Neural cell (in vitro differentiated cells): ENCODE measurements around the gene ARPIN. TPM values are rescaled to one million over a fixed set of nuclear protein-coding genes. Genes with fewer than 3 reads are reported as not detected.

Source experiments
- H2AFZ ChIP-seq: fragments of 200-600, 300-800 bp; sonication (generic), shearing (Covaris generic); 2 replicates; pipeline ENCODE4 v1.6.0; 2014; ENCODE audit warnings: low read depth, mild to moderate bottlenecking, antibody characterized with exemption, low read length, moderate library complexity
- H3F3A ChIP-seq: fragments of 200-600 bp; shearing (Covaris generic); 2 replicates; pipeline ENCODE4 v1.6.1; 2016; ENCODE audit warnings: mild to moderate bottlenecking, moderate library complexity, mixed read lengths, antibody characterized with exemption, low read length; ENCODE audit not compliant: insufficient read depth, poor library complexity, severe bottlenecking
- H3K27ac ChIP-seq: fragments of 200-600, 300-800 bp; sonication (generic), shearing (Covaris generic); 2 replicates; pipeline ENCODE4 v1.5.1; 2014; ENCODE audit warnings: mild to moderate bottlenecking, low read length, moderate library complexity
- H3K27me3 ChIP-seq: fragments of 300-800, 200-600 bp; sonication (generic), shearing (Covaris generic); 2 replicates; pipeline ENCODE4 v1.6.0; 2014; ENCODE audit warnings: mild to moderate bottlenecking, low read depth, low read length, moderate library complexity; ENCODE audit not compliant: insufficient read depth
- H3K36me3 ChIP-seq: fragments of 300-800, 200-600 bp; sonication (generic), shearing (Covaris generic); 2 replicates; pipeline ENCODE4 v1.5.1; 2014; ENCODE audit warnings: mild to moderate bottlenecking, antibody characterized with exemption, low read length, moderate library complexity; ENCODE audit not compliant: insufficient read depth
- H3K4me2 ChIP-seq: fragments of 300-800, 200-600 bp; sonication (generic), shearing (Covaris generic); 2 replicates; pipeline ENCODE4 v1.6.0; 2014; ENCODE audit warnings: mild to moderate bottlenecking, low read length
- H3K4me3 ChIP-seq: fragments of 300-800, 200-600 bp; sonication (generic), shearing (Covaris generic); 2 replicates; pipeline ENCODE4 v1.5.1; 2014; ENCODE audit warnings: mild to moderate bottlenecking, low read length, moderate library complexity
- H3K79me2 ChIP-seq: fragments of 200-600 bp; shearing (Covaris generic); replicated peaks from 2 replicates; pipeline ENCODE4 v1.6.0; 2014; ENCODE audit warnings: mild to moderate bottlenecking, low read length, moderate library complexity; ENCODE audit not compliant: insufficient read depth
- H3K9ac ChIP-seq: fragments of 300-800, 200-600 bp; sonication (generic), shearing (Covaris generic); 2 replicates; pipeline ENCODE4 v1.6.1; 2016; ENCODE audit warnings: mild to moderate bottlenecking, low read length, mixed read lengths
- H3K9me2 ChIP-seq: fragments of 200-600 bp; shearing (Covaris generic); 2 replicates; pipeline ENCODE4 v1.6.1; 2016; ENCODE audit warnings: mild to moderate bottlenecking, low read length, mixed read lengths; ENCODE audit not compliant: insufficient read depth
- H3K9me3 ChIP-seq: fragments of 200-600, 300-800 bp; sonication (generic), shearing (Covaris generic); 2 replicates; pipeline ENCODE4 v1.6.1; 2016; ENCODE audit warnings: mild to moderate bottlenecking, mixed run types, low read length, moderate library complexity, mixed read lengths
- H4K20me1 ChIP-seq: fragments of 200-600 bp; shearing (Covaris generic); 2 replicates; pipeline ENCODE4 v1.6.1; 2016; ENCODE audit warnings: mild to moderate bottlenecking, mixed run types; ENCODE audit not compliant: insufficient read depth
- CTCF ChIP-seq: fragments of 450-650 bp; IDR thresholded peaks from 2 replicates; pipeline ENCODE4 v1.5.1; 2014; ENCODE audit warnings: antibody characterized with exemption, mild to moderate bottlenecking, moderate library complexity; ENCODE audit not compliant: poor library complexity, severe bottlenecking
- EP300 ChIP-seq: fragments of 450-650 bp; conservative IDR thresholded peaks from 2 replicates; pipeline ENCODE4 v1.6.1; 2014; ENCODE audit warnings: antibody characterized with exemption, mild to moderate bottlenecking, moderate library complexity; ENCODE audit not compliant: poor library complexity, severe bottlenecking
- EZH2 ChIP-seq: fragments of 200-600, 300-800 bp; shearing (Covaris generic), sonication (generic); IDR thresholded peaks from 2 replicates; pipeline ENCODE4 v1.6.1; 2014; ENCODE audit warnings: antibody characterized with exemption, low read length, borderline replicate concordance, mild to moderate bottlenecking; ENCODE audit not compliant: insufficient read depth, poor library complexity, severe bottlenecking
- MXI1 ChIP-seq: fragments of 450-650 bp; conservative IDR thresholded peaks from 2 replicates; pipeline ENCODE4 v1.6.1; 2014; ENCODE audit warnings: antibody characterized with exemption, mild to moderate bottlenecking; ENCODE audit not compliant: poor library complexity, severe bottlenecking
- POLR2AphosphoS5 ChIP-seq: IDR thresholded peaks from 2 replicates; pipeline ENCODE4 v1.6.1; 2012
- RAD21 ChIP-seq: fragments of 450-650 bp; conservative IDR thresholded peaks from 2 replicates; pipeline ENCODE4 v1.6.1; 2014; ENCODE audit warnings: antibody characterized with exemption, mild to moderate bottlenecking, moderate library complexity
- REST ChIP-seq: IDR thresholded peaks from 2 replicates; pipeline ENCODE4 v1.6.1; 2012; ENCODE audit warnings: borderline replicate concordance
- SMC3 ChIP-seq: fragments of 450-650 bp; conservative IDR thresholded peaks from 2 replicates; pipeline ENCODE4 v1.6.1; 2014; ENCODE audit warnings: antibody characterized with exemption, mild to moderate bottlenecking, moderate library complexity; ENCODE audit not compliant: poor library complexity
- TAF1 ChIP-seq: IDR thresholded peaks from 2 replicates; pipeline ENCODE4 v1.6.1; 2012; ENCODE audit warnings: low read depth
- polyA plus RNA-seq: library from polyadenylated mRNA; depleted of rRNA; stranded (reverse); fragments of >200 nt; gene quantifications from 2 replicates; pipeline ENCODE4 v1.2.3, GENCODE V29; 2014

Gene ARPIN
- polyA plus RNA-seq, 1 donor from 2014 or later = 2.7 TPM

- Histone ChIP-seq H3K36me3 (no peaks in the 10 kb centered on the region), H3K27me3 (no peaks in the 10 kb centered on the region)
These were observed 34.4 kb downstream of the ARPIN start for GRCh38 chr15:89878323-89878722.

GRCh38 chr15:89877083-89877425 lies 35.7 kb downstream of the ARPIN start:
- Histone ChIP-seq H3F3A (no peaks in the 10 kb centered on the region), H4K20me1 (no peaks in the 10 kb centered on the region), H3K9me2 (no peaks in the 10 kb centered on the region), H3K4me2 (no peak overlapping the region), H3K36me3 (peaks cover 5% of the 10 kb centered on the region), H3K27me3 (no peaks in the 10 kb centered on the region), H3K79me2 (no peaks in the 10 kb centered on the region), H3K4me3 (no peak overlapping the region), H3K9me3 (no peaks in the 10 kb centered on the region), H2AFZ (no peak overlapping the region), H3K9ac (no peak overlapping the region), H3K27ac (no peak overlapping the region)
- TF ChIP-seq CTCF (no peak), POLR2AphosphoS5 (no peak), TAF1 (no peak), EP300 (no peak), REST (no peak), RAD21 (no peak), EZH2 (no peak), MXI1 (no peak), SMC3 (no peak)

More at GRCh38 chr15:89878323-89878722, 34.4 kb downstream of the ARPIN start:
- H4K20me1 ChIP-seq = no peaks in the 10 kb centered on the region
- H3K79me2 ChIP-seq = no peaks in the 10 kb centered on the region
- H3K9ac ChIP-seq = no peak overlapping the region
- no peaks in the 10 kb centered on the region for H3K9me3 ChIP-seq
- H3K4me2 ChIP-seq = no peak overlapping the region
- no peak overlapping the region for H3K4me3 ChIP-seq
- no peaks in the 10 kb centered on the region for H3K9me2 ChIP-seq
- no peaks in the 10 kb centered on the region for H3F3A ChIP-seq
- TF ChIP-seq EP300 (no peak), REST (no peak), TAF1 (no peak), MXI1 (no peak)
- H2AFZ ChIP-seq = no peak overlapping the region
- no peak overlapping the region for H3K27ac ChIP-seq
